ENCODE data around the gene RASD1. TPM values are rescaled to one million over a fixed set of nuclear protein-coding genes. Genes with fewer than 3 reads are reported as not detected.
A peak's percentile ranks its signal among the peaks of the same experiment; 100 is the strongest.
"Not testable (repeated sequence)": the region's sequence is repeated elsewhere in the genome, so short reads cannot be mapped to it uniquely, and the experiment has no call there.

RASD1 gene
- total and polyA plus RNA-seq, 11 donors, result 1.5 to 79.2 (median 17.5) TPM

- intact Hi-C loops (cut with DNase I), result loop anchor here in 5 of 10 donors (5.0 to 10.0 kb wide), 5 partner anchors 69 to 154 kb away; no protein-coding TSS in a partner anchor
- peak overlapping the region in 6 of 12 donors; percentile 2 to 90 (median 19) for H3K27ac ChIP-seq
Measured at GRCh38 chr17:17491031-17491471, 5.1 kb downstream of the RASD1 start.

GRCh38 chr17:17487998-17488397 is 8.2 kb downstream of the RASD1 start:
- TF ChIP-seq CTCF (IDR thresholded peaks at IDR 0.05) (no peak), POLR2A (IDR thresholded peaks at IDR 0.05) (no peak)
- Histone ChIP-seq H3K27me3 (no peaks in the 10 kb centered on the region), H3K9me3 (no peaks in the 10 kb centered on the region), H3K27ac (peak overlapping the region in 1 of 12 donors; percentile 13), H3K4me1 (peaks cover 0 to 74% (median 18%) of the 10 kb centered on the region in 12 donors), H3K4me3 (no peak overlapping the region), H3K36me3 (peaks cover 0 to 61% (median 49%) of the 10 kb centered on the region in 9 donors)
- intact Hi-C loops (cut with DNase I), result no loop called here
- WGBS, 4 donors, result 49 to 86% (median 50%) methylated on average over 2 of the region's 2 CpGs
- no peak for ATAC-seq
- DNase-seq, result no peak

More at GRCh38 chr17:17491031-17491471, 5.1 kb downstream of the RASD1 start:
- 71 to 80% (median 78%) methylated on average over 8 to 10 of the region's 10 CpGs for WGBS, 4 donors
- Histone ChIP-seq H3K9me3 (no peaks in the 10 kb centered on the region), H3K4me1 (peaks cover 0 to 78% (median 27%) of the 10 kb centered on the region in 12 donors), H3K36me3 (peaks cover 0 to 59% (median 43%) of the 10 kb centered on the region in 9 donors), H3K27me3 (peaks cover 0 to 7% (median 0%) of the 10 kb centered on the region in 9 donors), H3K4me3 (no peak overlapping the region)
- TF ChIP-seq POLR2A (IDR thresholded peaks at IDR 0.05) (no peak), CTCF (IDR thresholded peaks at IDR 0.05) (no peak)
- ATAC-seq (peak in 1 of 4 donors; percentile 3), DNase-seq (no peak)

GRCh38 chr17:17486416-17486815 is 9.8 kb downstream of the RASD1 start:
- H3K4me3 ChIP-seq; intact Hi-C loops (cut with DNase I); H3K9me3 ChIP-seq; H3K27me3 ChIP-seq; DNase-seq; ATAC-seq: not testable (repeated sequence)
- peak overlapping the region in 5 of 12 donors; percentile 15 to 66 (median 48) for H3K27ac ChIP-seq
- peaks cover 0 to 69% (median 22%) of the 10 kb centered on the region in 12 donors for H3K4me1 ChIP-seq
- WGBS, 4 donors, result 84 to 97% (median 89%) methylated on average over 3 to 23 of the region's 23 CpGs
- H3K36me3 ChIP-seq, result peaks cover 0 to 49% (median 35%) of the 10 kb centered on the region in 9 donors

GRCh38 chr17:17485420-17485819 is 10.8 kb downstream of the RASD1 start:
- WGBS, 4 donors, result 74 to 84% (median 82%) methylated on average over 6 of the region's 6 CpGs
- peaks cover 0 to 50% (median 32%) of the 10 kb centered on the region in 9 donors for H3K36me3 ChIP-seq
- H3K9me3 ChIP-seq, result no peaks in the 10 kb centered on the region
- TF ChIP-seq CTCF (IDR thresholded peaks at IDR 0.05) (no peak), POLR2A (IDR thresholded peaks at IDR 0.05) (no peak)
- intact Hi-C loops (cut with DNase I), result no loop called here
- H3K27me3 ChIP-seq, result no peaks in the 10 kb centered on the region
- DNase-seq (no peak), ATAC-seq (peak in 2 of 4 donors; percentile 23 to 30)
- peaks cover 0 to 69% (median 24%) of the 10 kb centered on the region in 12 donors for H3K4me1 ChIP-seq
- peak overlapping the region in 8 of 12 donors; percentile 0 to 66 (median 29) for H3K27ac ChIP-seq
- H3K4me3 ChIP-seq, result no peak overlapping the region
